ENCODE measurements around the gene CHSY1.

GRCh38 chr15:101255051-101255395 lies 3.2 kb upstream of the CHSY1 start:
- no peak for TF ChIP-seq POLR2AphosphoS5 (IDR thresholded peaks at IDR 0.05)
- TF ChIP-seq CTCF (IDR thresholded peaks at IDR 0.05; ENCODE audit: poor library complexity, severe bottlenecking), result no peak
- no peak for TF ChIP-seq SMC3 (conservative IDR thresholded peaks at IDR 0.05; ENCODE audit: poor library complexity)
- TF ChIP-seq RAD21 (conservative IDR thresholded peaks at IDR 0.05), result no peak
- TF ChIP-seq EZH2 (IDR thresholded peaks at IDR 0.05; ENCODE audit: borderline replicate concordance, insufficient read depth, low read length, poor library complexity, severe bottlenecking), result no peak
- TF ChIP-seq EP300 (conservative IDR thresholded peaks at IDR 0.05; ENCODE audit: poor library complexity, severe bottlenecking), result no peak

Data from neural cell (in vitro differentiated cells).